ENCODE results near the gene GDAP1L1.
"Not testable (repeated sequence)": the region's sequence is repeated elsewhere in the genome, so short reads cannot be mapped to it uniquely, and the experiment has no call there.

GDAP1L1 gene

GRCh38 chr20:44256961-44257360 lies 9.9 kb downstream of the GDAP1L1 start:
- no peak for DNase-seq

GRCh38 chr20:44258226-44258890 lies 11.2 kb downstream of the GDAP1L1 start:
- no peak for DNase-seq

GRCh38 chr20:44264287-44264686 lies 17.2 kb downstream of the GDAP1L1 start:
- no peak for DNase-seq

GRCh38 chr20:44268802-44269201 lies 21.7 kb downstream of the GDAP1L1 start:
- DNase-seq, result no peak

GRCh38 chr20:44271915-44272663 lies 25.0 kb downstream of the GDAP1L1 start:
- no peak for DNase-seq

GRCh38 chr20:44273231-44274215 lies 26.4 kb downstream of the GDAP1L1 start:
- no peak for DNase-seq

GRCh38 chr20:44274303-44275017 lies 27.4 kb downstream of the GDAP1L1 start:
- no peak for DNase-seq

GRCh38 chr20:44279228-44279627 lies 32.1 kb downstream of the GDAP1L1 start:
- no peak for DNase-seq

GRCh38 chr20:44280387-44280786 lies 33.3 kb downstream of the GDAP1L1 start:
- no peak for DNase-seq

GRCh38 chr20:44282192-44282591 lies 35.1 kb downstream of the GDAP1L1 start:
- no peak for DNase-seq

- no peak for DNase-seq
These were observed 36.9 kb downstream of the GDAP1L1 start for GRCh38 chr20:44284032-44284431.

- DNase-seq, result no peak
These were observed 40.4 kb downstream of the GDAP1L1 start for GRCh38 chr20:44287272-44288097.

- no peak for DNase-seq
These were observed 41.1 kb downstream of the GDAP1L1 start for GRCh38 chr20:44288252-44288651.

GRCh38 chr20:44291754-44292153 lies 44.6 kb downstream of the GDAP1L1 start:
- no peak for DNase-seq

GRCh38 chr20:44296011-44296410 lies 48.9 kb downstream of the GDAP1L1 start:
- peak; percentile 79 for DNase-seq

GRCh38 chr20:44297721-44298120 lies 50.6 kb downstream of the GDAP1L1 start:
- no peak for DNase-seq

GRCh38 chr20:44299011-44299535 lies 52.0 kb downstream of the GDAP1L1 start:
- not testable (repeated sequence) for DNase-seq

GRCh38 chr20:44301285-44301684 lies 54.2 kb downstream of the GDAP1L1 start:
- DNase-seq, result no peak

GRCh38 chr20:44302026-44302669 lies 55.0 kb downstream of the GDAP1L1 start:
- DNase-seq, result no peak

GRCh38 chr20:44302736-44303135 lies 55.6 kb downstream of the GDAP1L1 start:
- DNase-seq, result no peak

- no peak for DNase-seq
These were observed 57.3 kb downstream of the GDAP1L1 start for GRCh38 chr20:44304383-44304782.
